ENCODE measurements around the gene STK17A.
"Not testable (repeated sequence)": the region's sequence is repeated elsewhere in the genome, so short reads cannot be mapped to it uniquely, and the experiment has no call there.

GRCh38 chr7:43573832-43574231 is 9.1 kb upstream of the STK17A start:
- TF ChIP-seq, protein P1, sequence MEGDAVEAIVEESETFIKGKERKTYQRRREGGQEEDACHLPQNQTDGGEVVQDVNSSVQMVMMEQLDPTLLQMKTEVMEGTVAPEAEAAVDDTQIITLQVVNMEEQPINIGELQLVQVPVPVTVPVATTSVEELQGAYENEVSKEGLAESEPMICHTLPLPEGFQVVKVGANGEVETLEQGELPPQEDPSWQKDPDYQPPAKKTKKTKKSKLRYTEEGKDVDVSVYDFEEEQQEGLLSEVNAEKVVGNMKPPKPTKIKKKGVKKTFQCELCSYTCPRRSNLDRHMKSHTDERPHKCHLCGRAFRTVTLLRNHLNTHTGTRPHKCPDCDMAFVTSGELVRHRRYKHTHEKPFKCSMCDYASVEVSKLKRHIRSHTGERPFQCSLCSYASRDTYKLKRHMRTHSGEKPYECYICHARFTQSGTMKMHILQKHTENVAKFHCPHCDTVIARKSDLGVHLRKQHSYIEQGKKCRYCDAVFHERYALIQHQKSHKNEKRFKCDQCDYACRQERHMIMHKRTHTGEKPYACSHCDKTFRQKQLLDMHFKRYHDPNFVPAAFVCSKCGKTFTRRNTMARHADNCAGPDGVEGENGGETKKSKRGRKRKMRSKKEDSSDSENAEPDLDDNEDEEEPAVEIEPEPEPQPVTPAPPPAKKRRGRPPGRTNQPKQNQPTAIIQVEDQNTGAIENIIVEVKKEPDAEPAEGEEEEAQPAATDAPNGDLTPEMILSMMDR (conservative IDR thresholded peaks at IDR 0.05; ENCODE audit: low read depth, low read length): not testable (repeated sequence)
- TF ChIP-seq EZH2 (IDR thresholded peaks at IDR 0.05; ENCODE audit: low read length, unreplicated experiment); EZH2phosphoT487 (IDR thresholded peaks at IDR 0.05; ENCODE audit: borderline replicate concordance, low read length): not testable (repeated sequence)

Measured in PC-3 (cell line).